Measurements from ENCODE around the gene GAB4.

DNA sequence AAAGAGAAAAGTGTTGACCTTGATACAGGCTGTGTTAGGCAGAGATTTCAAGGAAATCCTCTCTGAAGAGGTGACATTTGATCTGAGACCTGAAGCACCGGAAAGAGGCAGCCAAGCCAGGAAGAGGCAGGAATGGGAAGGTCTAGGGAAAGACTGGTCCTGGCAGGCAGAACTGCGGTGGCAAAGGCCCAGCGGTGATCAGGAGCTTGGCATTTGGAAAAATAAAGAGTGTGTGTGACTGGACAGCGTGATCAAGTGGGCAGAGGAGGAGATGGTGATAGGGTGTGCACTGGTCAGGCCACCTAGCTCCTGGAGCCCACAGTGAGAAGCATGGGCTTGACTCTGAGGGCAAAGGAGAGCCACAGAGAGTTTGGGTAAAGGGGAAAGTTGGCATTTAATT, 27.2 kb upstream of the GAB4 start:
- TF ChIP-seq, protein P1, sequence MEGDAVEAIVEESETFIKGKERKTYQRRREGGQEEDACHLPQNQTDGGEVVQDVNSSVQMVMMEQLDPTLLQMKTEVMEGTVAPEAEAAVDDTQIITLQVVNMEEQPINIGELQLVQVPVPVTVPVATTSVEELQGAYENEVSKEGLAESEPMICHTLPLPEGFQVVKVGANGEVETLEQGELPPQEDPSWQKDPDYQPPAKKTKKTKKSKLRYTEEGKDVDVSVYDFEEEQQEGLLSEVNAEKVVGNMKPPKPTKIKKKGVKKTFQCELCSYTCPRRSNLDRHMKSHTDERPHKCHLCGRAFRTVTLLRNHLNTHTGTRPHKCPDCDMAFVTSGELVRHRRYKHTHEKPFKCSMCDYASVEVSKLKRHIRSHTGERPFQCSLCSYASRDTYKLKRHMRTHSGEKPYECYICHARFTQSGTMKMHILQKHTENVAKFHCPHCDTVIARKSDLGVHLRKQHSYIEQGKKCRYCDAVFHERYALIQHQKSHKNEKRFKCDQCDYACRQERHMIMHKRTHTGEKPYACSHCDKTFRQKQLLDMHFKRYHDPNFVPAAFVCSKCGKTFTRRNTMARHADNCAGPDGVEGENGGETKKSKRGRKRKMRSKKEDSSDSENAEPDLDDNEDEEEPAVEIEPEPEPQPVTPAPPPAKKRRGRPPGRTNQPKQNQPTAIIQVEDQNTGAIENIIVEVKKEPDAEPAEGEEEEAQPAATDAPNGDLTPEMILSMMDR (IDR thresholded peaks at IDR 0.05): no peak
- TF ChIP-seq POLR2A (IDR thresholded peaks at IDR 0.05) (no peak), POLR2AphosphoS5 (IDR thresholded peaks at IDR 0.05; ENCODE audit: insufficient read depth in 1 of 2, low read depth in 1 of 2) (no peak)

All from vagina (tissue), 2 donors.